GM19099 (cell line): ENCODE results near the gene AOPEP.

Source experiments
- POLR2A ChIP-seq: IDR thresholded peaks from 3 replicates; pipeline ENCODE4 v1.6.1; 2011; ENCODE audit warnings: low read depth; ENCODE audit not compliant: insufficient read length; ENCODE audit errors: extremely low read depth

AOPEP gene

GRCh38 chr9:94918038-94918753 is 191.7 kb downstream of the AOPEP start:
- no peak for TF ChIP-seq POLR2A

GRCh38 chr9:94919376-94920098 is 193.0 kb downstream of the AOPEP start:
- TF ChIP-seq POLR2A, result no peak

- TF ChIP-seq POLR2A, result no peak
These were observed 194.1 kb downstream of the AOPEP start for GRCh38 chr9:94920420-94921091.

GRCh38 chr9:94921092-94921471 is 194.6 kb downstream of the AOPEP start:
- no peak for TF ChIP-seq POLR2A

GRCh38 chr9:94921656-94922055 is 195.2 kb downstream of the AOPEP start:
- no peak for TF ChIP-seq POLR2A

GRCh38 chr9:94922098-94922607 is 195.7 kb downstream of the AOPEP start:
- TF ChIP-seq POLR2A, result no peak

- no peak for TF ChIP-seq POLR2A
These were observed 196.2 kb downstream of the AOPEP start for GRCh38 chr9:94922691-94923107.

GRCh38 chr9:94923326-94924089 is 197.0 kb downstream of the AOPEP start:
- no peak for TF ChIP-seq POLR2A

GRCh38 chr9:94925751-94926430 is 199.4 kb downstream of the AOPEP start:
- no peak for TF ChIP-seq POLR2A

- TF ChIP-seq POLR2A, result no peak
These were observed 199.9 kb downstream of the AOPEP start for GRCh38 chr9:94926431-94926800.

GRCh38 chr9:94927048-94927761 is 200.7 kb downstream of the AOPEP start:
- no peak for TF ChIP-seq POLR2A

- no peak for TF ChIP-seq POLR2A
These were observed 201.5 kb downstream of the AOPEP start for GRCh38 chr9:94927762-94928670.
